Endothelial cell of umbilical vein (primary cell): ENCODE results near the gene PARN. TPM values are rescaled to one million over a fixed set of nuclear protein-coding genes. Genes with fewer than 3 reads are reported as not detected.

Source experiments
- BruUV-seq: library from RNA; stranded (reverse); fragments of 400-500 nt; replicated peaks from 2 replicates; lab custom pipeline; 2021; lab: Mats Ljungman, UMichigan
- CTCF ChIA-PET: fragments of 300-600, 350-600 bp; sonication (Branson Sonifier 250); formaldehyde crosslinking; loops from one replicate; lab custom pipeline; 2021; ENCODE audit warnings: antibody characterized with exemption, inconsistent platforms; lab: Charles Lee
- POLR2A ChIA-PET: fragments of 300-600, 350-600 bp; sonication (Branson Sonifier 250); formaldehyde crosslinking; loops from one replicate; lab custom pipeline; 2021; ENCODE audit warnings: antibody characterized with exemption, inconsistent platforms; lab: Charles Lee
- DNase-seq: peaks from one replicate; pipeline ENCODE4 v3.0.0-alpha.2; 2011; ENCODE audit warnings: low read depth, low spot score
- FAIRE-seq: peaks from 2 replicates; lab custom pipeline; 2011; peaks lifted over from hg19 to GRCh38; lab: Jason Lieb, UNC
- H2AFZ ChIP-seq: 2 replicates; pipeline ENCODE4 v1.6.0; 2012; ENCODE audit warnings: low read depth, low read length, control low read depth, inconsistent platforms
- H3K27ac ChIP-seq: 2 replicates; pipeline ENCODE4 v1.5.1; 2011; ENCODE audit warnings: low read depth, mild to moderate bottlenecking, control low read depth, low read length, moderate library complexity; ENCODE audit not compliant: insufficient read depth
- H3K27me3 ChIP-seq, 2 experiments: 2 replicates each; pipeline versions ENCODE4 v1.6.0 to v1.6.1; 2011; ENCODE audit warnings: low read length in 2 of 2, mixed read lengths in 1 of 2; ENCODE audit not compliant: control insufficient read depth in 2 of 2, insufficient read depth in 2 of 2
- H3K36me3 ChIP-seq, 2 experiments: 2 replicates in 1 of 2; 3 replicates in 1 of 2; pipeline ENCODE4 v1.5.1; 2011; ENCODE audit warnings: low read length in 2 of 2, mild to moderate bottlenecking in 1 of 2, moderate library complexity in 1 of 2; ENCODE audit not compliant: control insufficient read depth in 2 of 2, insufficient read depth in 2 of 2; ENCODE audit errors: extremely low read depth in 1 of 2
- H3K4me1 ChIP-seq: 3 replicates; pipeline ENCODE4 v1.5.1; 2011; ENCODE audit warnings: mild to moderate bottlenecking, low read length; ENCODE audit not compliant: control insufficient read depth, insufficient read depth; ENCODE audit errors: extremely low read depth
- H3K4me2 ChIP-seq: 2 replicates; pipeline ENCODE4 v1.6.1; 2011; ENCODE audit warnings: low read length, control low read depth, mixed read lengths; ENCODE audit not compliant: insufficient read depth
- H3K4me3 ChIP-seq, 3 experiments: fragments of 200-600 bp in 1 of 3; sonication (generic), shearing (Covaris generic) in 1 of 3; replicated peaks in 1 of 3; 2 replicates each; pipeline ENCODE4 v1.5.1; 2011 to 2016; ENCODE audit warnings: control low read depth in 3 of 3, low read length in 3 of 3, mild to moderate bottlenecking in 2 of 3, inconsistent platforms in 1 of 3, low read depth in 1 of 3, moderate library complexity in 1 of 3; ENCODE audit not compliant: insufficient read depth in 1 of 3
- H3K79me2 ChIP-seq: 2 replicates; pipeline ENCODE4 v1.6.0; 2012; ENCODE audit warnings: low read length, inconsistent platforms; ENCODE audit not compliant: control insufficient read depth, insufficient read depth
- H3K9ac ChIP-seq: replicated peaks from 2 replicates; pipeline ENCODE3; 2011; ENCODE audit warnings: low read length, control low read depth; ENCODE audit not compliant: insufficient read depth; ENCODE audit errors: extremely low read depth
- H3K9me1 ChIP-seq: replicated peaks from 3 replicates; pipeline ENCODE4 v1.6.0; 2011; ENCODE audit warnings: mild to moderate bottlenecking, low read length; ENCODE audit not compliant: control insufficient read depth, insufficient read depth; ENCODE audit errors: extremely low read depth
- H3K9me3 ChIP-seq: replicated peaks from 2 replicates; pipeline ENCODE4 v1.5.1; 2012; ENCODE audit warnings: low read length, inconsistent platforms; ENCODE audit not compliant: control insufficient read depth, insufficient read depth
- H4K20me1 ChIP-seq: replicated peaks from 2 replicates; pipeline ENCODE3; 2011; ENCODE audit warnings: mild to moderate bottlenecking, low read length; ENCODE audit not compliant: control insufficient read depth, insufficient read depth; ENCODE audit errors: extremely low read depth
- CTCF ChIP-seq, 2 donors: IDR thresholded peaks; 1 replicate in 1 of 2; 2 replicates in 1 of 2; pipeline ENCODE4 v1.5.1; 2011; ENCODE audit warnings: low read length in 2 of 2, mild to moderate bottlenecking in 2 of 2, moderate library complexity in 2 of 2, control low read depth in 1 of 2, inconsistent platforms in 1 of 2, low read depth in 1 of 2; ENCODE audit not compliant: insufficient read depth in 1 of 2; ENCODE audit errors: extremely low read depth in 1 of 2
- EZH2 ChIP-seq: IDR thresholded peaks from 2 replicates; pipeline ENCODE4 v1.6.1; 2012; ENCODE audit warnings: borderline replicate concordance, low read depth, mild to moderate bottlenecking, moderate library complexity, low read length, inconsistent platforms; ENCODE audit not compliant: severe bottlenecking
- FOS ChIP-seq: IDR thresholded peaks from 2 replicates; pipeline ENCODE4 v1.6.1; 2011; ENCODE audit warnings: mild to moderate bottlenecking, low read length, moderate library complexity, borderline replicate concordance; ENCODE audit not compliant: insufficient read depth
- GATA2 ChIP-seq: IDR thresholded peaks from 2 replicates; pipeline ENCODE4 v1.7.0; 2011; ENCODE audit warnings: low read depth, mild to moderate bottlenecking, moderate library complexity, mixed read lengths, low read length; ENCODE audit not compliant: insufficient read length, insufficient read depth
- MAX ChIP-seq: IDR thresholded peaks from 2 replicates; pipeline ENCODE4 v1.6.1; 2011; ENCODE audit not compliant: insufficient read depth, insufficient read length
- POLR2A ChIP-seq: IDR thresholded peaks from 2 replicates; pipeline ENCODE4 v1.6.1; 2012; ENCODE audit warnings: low read depth, mild to moderate bottlenecking, control low read depth, low read length
- dilution Hi-C: fragments of 300-500 bp; cut with MboI; formaldehyde crosslinking; loops from one replicate; pipeline ENCODE4 v1.15.0; 2019; ENCODE audit warnings: low sequenced_read_pairs; ENCODE audit not compliant: extremely low pct_ligation_motif_present
- intact Hi-C: fragments of 100-400 bp; cut with micrococcal nuclease; formaldehyde crosslinking; loops from one replicate; pipeline ENCODE4 v1.10.0; 2022
- polyA plus RNA-seq, 4 experiments: library from polyadenylated mRNA; depleted of rRNA in 3 of 4; stranded (reverse) in 3 of 4; unstranded in 1 of 4; fragments of >200 nt; gene quantifications; 2 replicates each; pipeline versions ENCODE4 v1.2.1 to v1.2.3, GENCODE V29; 2011 to 2012; ENCODE audit warnings: missing spikeins in 1 of 4
- total RNA-seq: library from RNA; stranded (reverse); gene quantifications from 2 replicates; pipeline ENCODE4 v1.2.3, GENCODE V29; 2021

The PARN gene
- total and polyA plus RNA-seq, 2 donors (not counting 3 experiments of a cell fraction or from before 2014, with no cell fraction given): 16.9 to 24.6 TPM

- CTCF ChIA-PET: interaction anchor here (1.0 kb wide), 1 partner anchor 8 kb away, joined by 3 read pairs; no protein-coding TSS in a partner anchor
These were observed 138.1 kb downstream of the PARN start for GRCh38 chr16:14491861-14492529.

More at GRCh38 chr16:14491861-14492529, 138.1 kb downstream of the PARN start:
- no TSS peak for BruUV-seq
- H3K27me3 ChIP-seq: no peaks in the 10 kb centered on the region
- no peak overlapping the region for H3K4me3 ChIP-seq
- H3K9me3 ChIP-seq: no peaks in the 10 kb centered on the region
- H3K9ac ChIP-seq: peak overlapping the region; percentile 53
- H3K4me1 ChIP-seq: peaks cover 30% of the 10 kb centered on the region
- DNase-seq: peak; percentile 78
- no peaks in the 10 kb centered on the region for H3K79me2 ChIP-seq
- peak; percentile 91 for FAIRE-seq
- POLR2A ChIA-PET: no interaction called here
- H3K36me3 ChIP-seq: no peaks in the 10 kb centered on the region
- no peak for TF ChIP-seq CTCF (IDR thresholded peaks at IDR 0.05; ENCODE audit: extremely low read depth in 1 of 2, insufficient read depth in 1 of 2, low read depth in 1 of 2, low read length in 2 of 2)
- TF ChIP-seq FOS: no peak
- peak; percentile 36 for TF ChIP-seq POLR2A
- TF ChIP-seq GATA2: peak; percentile 47
- no peak for TF ChIP-seq EZH2
- no peak for TF ChIP-seq MAX
- peak overlapping the region; percentile 65 for H3K4me2 ChIP-seq
- H4K20me1 ChIP-seq: no peaks in the 10 kb centered on the region
- H3K9me1 ChIP-seq: no peaks in the 10 kb centered on the region
- peak overlapping the region; percentile 86 for H3K27ac ChIP-seq
- H2AFZ ChIP-seq: peak overlapping the region; percentile 77
- dilution Hi-C loops (no loop called here), intact Hi-C loops (loop anchor here (5.0 kb wide), 1 partner anchor 435 kb away; no protein-coding TSS in a partner anchor)
